ENCODE results near the gene ZNF385D.

The ZNF385D gene

DNA sequence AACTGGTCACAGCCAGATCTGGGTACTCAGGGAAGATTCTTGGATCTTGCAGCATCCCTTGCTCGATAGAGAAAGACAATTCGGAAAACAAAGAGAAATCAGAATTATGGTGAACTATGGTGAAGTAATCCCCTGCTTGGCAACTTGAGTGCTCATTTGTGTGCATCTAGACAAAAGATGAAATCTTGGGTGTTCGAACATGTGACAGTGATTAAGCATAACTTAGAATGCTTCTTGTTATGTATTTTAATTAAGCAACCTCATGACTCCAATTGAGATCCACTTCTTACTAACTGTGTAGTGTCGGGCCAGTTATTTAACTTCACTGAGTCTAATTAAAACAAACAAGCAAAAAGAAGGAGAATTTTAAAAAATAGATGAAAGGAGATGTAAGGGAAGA lies 56.5 kb downstream of the ZNF385D start:
- TF ChIP-seq, protein P1, sequence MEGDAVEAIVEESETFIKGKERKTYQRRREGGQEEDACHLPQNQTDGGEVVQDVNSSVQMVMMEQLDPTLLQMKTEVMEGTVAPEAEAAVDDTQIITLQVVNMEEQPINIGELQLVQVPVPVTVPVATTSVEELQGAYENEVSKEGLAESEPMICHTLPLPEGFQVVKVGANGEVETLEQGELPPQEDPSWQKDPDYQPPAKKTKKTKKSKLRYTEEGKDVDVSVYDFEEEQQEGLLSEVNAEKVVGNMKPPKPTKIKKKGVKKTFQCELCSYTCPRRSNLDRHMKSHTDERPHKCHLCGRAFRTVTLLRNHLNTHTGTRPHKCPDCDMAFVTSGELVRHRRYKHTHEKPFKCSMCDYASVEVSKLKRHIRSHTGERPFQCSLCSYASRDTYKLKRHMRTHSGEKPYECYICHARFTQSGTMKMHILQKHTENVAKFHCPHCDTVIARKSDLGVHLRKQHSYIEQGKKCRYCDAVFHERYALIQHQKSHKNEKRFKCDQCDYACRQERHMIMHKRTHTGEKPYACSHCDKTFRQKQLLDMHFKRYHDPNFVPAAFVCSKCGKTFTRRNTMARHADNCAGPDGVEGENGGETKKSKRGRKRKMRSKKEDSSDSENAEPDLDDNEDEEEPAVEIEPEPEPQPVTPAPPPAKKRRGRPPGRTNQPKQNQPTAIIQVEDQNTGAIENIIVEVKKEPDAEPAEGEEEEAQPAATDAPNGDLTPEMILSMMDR (IDR thresholded peaks at IDR 0.05; ENCODE audit: borderline replicate concordance, extremely low read depth, low read length, poor library complexity, severe bottlenecking), result no peak
- TF ChIP-seq EZH2 (IDR thresholded peaks at IDR 0.05; ENCODE audit: borderline replicate concordance, low read depth, low read length, severe bottlenecking), result no peak
- no peak overlapping the region for H3K27ac ChIP-seq (ENCODE audit: low read length)
- no peak overlapping the region for H3K4me2 ChIP-seq (ENCODE audit: insufficient read depth, low read length)
- H3K4me1 ChIP-seq (ENCODE audit: insufficient read depth, low read length), result no peaks in the 10 kb centered on the region
- no peaks in the 10 kb centered on the region for H4K20me1 ChIP-seq (ENCODE audit: insufficient read depth, low read length)
- no peak overlapping the region for H2AFZ ChIP-seq (ENCODE audit: low read depth, low read length)
- no peaks in the 10 kb centered on the region for H3K79me2 ChIP-seq (ENCODE audit: insufficient read depth, low read length)
- H3K9me3 ChIP-seq (ENCODE audit: insufficient read depth, low read length, severe bottlenecking), result no peaks in the 10 kb centered on the region
- H3K36me3 ChIP-seq (ENCODE audit: insufficient read depth, low read length), result no peaks in the 10 kb centered on the region
- ATAC-seq (ENCODE audit: insufficient read depth, low read depth) (no peak), DNase-seq (no peak)
- no peak overlapping the region for H3K4me3 ChIP-seq (ENCODE audit: low read depth in 1 of 2, low read length in 2 of 2)
- H3K9ac ChIP-seq (ENCODE audit: low read depth, low read length), result no peak overlapping the region
- no peaks in the 10 kb centered on the region for H3K27me3 ChIP-seq (ENCODE audit: insufficient read depth, low read length, poor library complexity)

DNA sequence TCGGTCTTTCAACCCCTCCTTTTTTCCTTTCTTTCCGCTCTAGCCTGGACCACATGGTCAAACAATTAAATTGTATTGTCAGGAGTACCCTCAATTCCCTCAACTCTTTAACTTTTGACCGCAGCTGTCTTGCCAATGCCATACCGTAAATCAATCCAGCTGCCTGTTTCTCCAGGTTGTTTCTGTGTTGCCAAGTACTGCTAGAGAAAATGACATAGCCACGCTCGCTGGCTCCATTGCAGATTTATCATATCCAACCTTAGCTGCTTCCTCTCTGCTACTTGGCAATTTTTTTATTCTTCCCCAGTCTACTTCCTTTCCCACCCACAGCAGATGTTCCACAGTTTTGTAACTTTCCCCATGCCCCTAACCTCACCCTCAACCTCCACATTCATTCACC lies 60.0 kb downstream of the ZNF385D start:
- Histone ChIP-seq H3K4me2 (ENCODE audit: insufficient read depth, low read length) (no peak overlapping the region), H3K4me3 (ENCODE audit: low read depth in 1 of 2, low read length in 2 of 2) (no peak overlapping the region), H2AFZ (ENCODE audit: low read depth, low read length) (no peak overlapping the region), H3K9ac (ENCODE audit: low read depth, low read length) (no peak overlapping the region), H3K79me2 (ENCODE audit: insufficient read depth, low read length) (no peaks in the 10 kb centered on the region), H3K4me1 (ENCODE audit: insufficient read depth, low read length) (no peaks in the 10 kb centered on the region), H4K20me1 (ENCODE audit: insufficient read depth, low read length) (no peaks in the 10 kb centered on the region), H3K27me3 (ENCODE audit: insufficient read depth, low read length, poor library complexity) (no peaks in the 10 kb centered on the region), H3K27ac (ENCODE audit: low read length) (no peak overlapping the region), H3K9me3 (ENCODE audit: insufficient read depth, low read length, severe bottlenecking) (no peaks in the 10 kb centered on the region), H3K36me3 (ENCODE audit: insufficient read depth, low read length) (no peaks in the 10 kb centered on the region)
- TF ChIP-seq EZH2 (IDR thresholded peaks at IDR 0.05; ENCODE audit: borderline replicate concordance, low read depth, low read length, severe bottlenecking), result no peak
- TF ChIP-seq, protein P1 (IDR thresholded peaks at IDR 0.05; ENCODE audit: borderline replicate concordance, extremely low read depth, low read length, poor library complexity, severe bottlenecking), result no peak
- no peak for DNase-seq
- ATAC-seq (ENCODE audit: insufficient read depth, low read depth), result no peak

DNA sequence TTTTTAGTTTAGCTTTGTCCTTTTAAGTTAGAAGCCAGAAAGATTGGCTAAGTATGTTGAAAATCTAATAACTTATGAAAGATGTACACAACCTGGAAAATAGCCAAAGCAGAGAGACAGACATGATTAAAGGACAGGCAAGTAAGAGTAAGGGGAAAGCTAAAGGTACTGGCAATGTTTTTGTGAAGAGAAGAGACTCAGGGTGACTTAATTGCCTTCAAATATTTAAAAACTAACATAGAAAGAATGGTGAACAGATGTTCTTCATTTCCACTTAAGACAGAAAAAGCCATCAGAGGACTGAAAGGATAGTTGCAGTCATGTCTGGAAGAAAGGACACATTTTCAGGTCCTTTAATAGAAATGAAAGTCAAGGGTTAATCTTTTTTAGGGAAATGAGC lies 68.8 kb downstream of the ZNF385D start:
- no peaks in the 10 kb centered on the region for H3K36me3 ChIP-seq (ENCODE audit: insufficient read depth, low read length)
- no peaks in the 10 kb centered on the region for H3K4me1 ChIP-seq (ENCODE audit: insufficient read depth, low read length)
- H3K4me2 ChIP-seq (ENCODE audit: insufficient read depth, low read length), result no peak overlapping the region
- no peaks in the 10 kb centered on the region for H3K27me3 ChIP-seq (ENCODE audit: insufficient read depth, low read length, poor library complexity)
- DNase-seq, result no peak
- H2AFZ ChIP-seq (ENCODE audit: low read depth, low read length), result no peak overlapping the region
- H3K9me3 ChIP-seq (ENCODE audit: insufficient read depth, low read length, severe bottlenecking), result no peaks in the 10 kb centered on the region
- ATAC-seq (ENCODE audit: insufficient read depth, low read depth), result no peak
- H3K9ac ChIP-seq (ENCODE audit: low read depth, low read length), result no peak overlapping the region
- TF ChIP-seq EZH2 (IDR thresholded peaks at IDR 0.05; ENCODE audit: borderline replicate concordance, low read depth, low read length, severe bottlenecking), result no peak
- TF ChIP-seq, protein P1 (IDR thresholded peaks at IDR 0.05; ENCODE audit: borderline replicate concordance, extremely low read depth, low read length, poor library complexity, severe bottlenecking), result no peak
- H4K20me1 ChIP-seq (ENCODE audit: insufficient read depth, low read length), result no peaks in the 10 kb centered on the region
- H3K79me2 ChIP-seq (ENCODE audit: insufficient read depth, low read length), result no peaks in the 10 kb centered on the region
- H3K27ac ChIP-seq (ENCODE audit: low read length), result no peak overlapping the region
- no peak overlapping the region for H3K4me3 ChIP-seq (ENCODE audit: low read depth in 1 of 2, low read length in 2 of 2)

DNA sequence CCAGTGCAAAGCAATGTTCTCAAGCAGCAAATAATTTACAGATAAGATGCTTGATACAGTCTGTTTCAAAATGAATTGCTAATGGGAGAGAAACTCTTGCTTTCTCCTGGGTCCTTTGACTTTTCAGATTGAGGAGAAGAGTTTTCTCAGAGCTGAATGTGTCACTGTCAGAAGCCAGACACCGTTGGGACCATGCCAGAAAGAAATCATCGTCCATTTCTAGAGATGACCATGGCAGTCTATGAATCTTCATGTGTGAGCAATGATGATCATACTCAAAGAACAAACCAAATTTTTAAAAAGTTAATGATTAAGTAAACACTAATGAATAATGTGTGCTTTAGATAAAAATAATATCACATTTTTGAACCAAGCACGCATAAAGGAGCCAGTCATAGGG lies 77.6 kb downstream of the ZNF385D start:
- Histone ChIP-seq H3K9me3 (ENCODE audit: insufficient read depth, low read length, severe bottlenecking) (no peaks in the 10 kb centered on the region), H4K20me1 (ENCODE audit: insufficient read depth, low read length) (no peaks in the 10 kb centered on the region), H3K4me3 (ENCODE audit: low read depth in 1 of 2, low read length in 2 of 2) (no peak overlapping the region), H2AFZ (ENCODE audit: low read depth, low read length) (no peak overlapping the region), H3K4me2 (ENCODE audit: insufficient read depth, low read length) (no peak overlapping the region), H3K27me3 (ENCODE audit: insufficient read depth, low read length, poor library complexity) (no peaks in the 10 kb centered on the region), H3K27ac (ENCODE audit: low read length) (no peak overlapping the region), H3K79me2 (ENCODE audit: insufficient read depth, low read length) (no peaks in the 10 kb centered on the region), H3K4me1 (ENCODE audit: insufficient read depth, low read length) (no peaks in the 10 kb centered on the region), H3K9ac (ENCODE audit: low read depth, low read length) (no peak overlapping the region), H3K36me3 (ENCODE audit: insufficient read depth, low read length) (no peaks in the 10 kb centered on the region)
- TF ChIP-seq, protein P1 (IDR thresholded peaks at IDR 0.05; ENCODE audit: borderline replicate concordance, extremely low read depth, low read length, poor library complexity, severe bottlenecking), result no peak
- no peak for TF ChIP-seq EZH2 (IDR thresholded peaks at IDR 0.05; ENCODE audit: borderline replicate concordance, low read depth, low read length, severe bottlenecking)
- ATAC-seq (ENCODE audit: insufficient read depth, low read depth), result no peak
- DNase-seq, result no peak
